GM20431 (cell line): Measurements from ENCODE around the gene LRTM2.

Experiments
- in situ Hi-C: fragments of 300-500 bp; cut with MseI, MboI; formaldehyde crosslinking; loops from one replicate; pipeline ENCODE4 v1.15.0; 2020; ENCODE audit warnings: low sequenced_read_pairs; ENCODE audit not compliant: unreplicated experiment

The LRTM2 gene

GRCh38 chr12:1797011-1797901, 23.1 kb upstream of the LRTM2 start:
- in situ Hi-C loops, result loop anchor here (5.0 kb wide), 1 partner anchor 140 kb away; no protein-coding TSS in a partner anchor

GRCh38 chr12:1797991-1798640, 22.2 kb upstream of the LRTM2 start:
- in situ Hi-C loops, result loop anchor here (5.0 kb wide), 1 partner anchor 139 kb away; no protein-coding TSS in a partner anchor

- in situ Hi-C loops, result loop anchor here (5.0 kb wide), 1 partner anchor 139 kb away; no protein-coding TSS in a partner anchor
These were observed 21.7 kb upstream of the LRTM2 start for GRCh38 chr12:1798641-1799020.

- in situ Hi-C loops, result loop anchor here (5.0 kb wide), 1 partner anchor 138 kb away; no protein-coding TSS in a partner anchor
These were observed 21.1 kb upstream of the LRTM2 start for GRCh38 chr12:1799051-1799881.

DNA sequence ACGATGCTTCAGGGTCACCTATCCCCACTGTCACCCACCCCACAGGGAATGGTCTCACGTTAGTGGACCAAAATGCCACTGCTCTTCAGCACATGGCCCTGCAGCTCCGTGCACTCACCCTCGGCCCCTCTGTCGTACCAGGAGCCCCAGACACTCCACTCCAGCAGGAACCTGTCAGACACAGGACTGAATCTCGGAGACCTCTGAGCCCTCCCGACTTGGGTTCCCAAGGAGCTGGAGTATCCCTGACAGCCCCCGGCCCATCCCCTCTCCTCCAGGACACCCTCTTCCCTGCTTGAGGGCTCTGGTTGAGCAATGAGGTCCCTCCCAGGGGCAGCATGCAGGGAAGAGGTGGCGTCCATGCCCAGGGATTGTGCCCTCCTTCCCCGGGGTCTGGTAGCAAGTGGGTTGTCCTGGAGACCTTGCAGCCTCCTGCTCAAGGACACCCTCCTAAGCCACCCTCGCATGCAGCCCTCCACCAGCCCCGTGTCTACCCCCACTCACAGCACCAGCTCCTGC, 20.4 kb upstream of the LRTM2 start:
- in situ Hi-C loops, result loop anchor here (5.0 kb wide), 1 partner anchor 137 kb away; no protein-coding TSS in a partner anchor

DNA sequence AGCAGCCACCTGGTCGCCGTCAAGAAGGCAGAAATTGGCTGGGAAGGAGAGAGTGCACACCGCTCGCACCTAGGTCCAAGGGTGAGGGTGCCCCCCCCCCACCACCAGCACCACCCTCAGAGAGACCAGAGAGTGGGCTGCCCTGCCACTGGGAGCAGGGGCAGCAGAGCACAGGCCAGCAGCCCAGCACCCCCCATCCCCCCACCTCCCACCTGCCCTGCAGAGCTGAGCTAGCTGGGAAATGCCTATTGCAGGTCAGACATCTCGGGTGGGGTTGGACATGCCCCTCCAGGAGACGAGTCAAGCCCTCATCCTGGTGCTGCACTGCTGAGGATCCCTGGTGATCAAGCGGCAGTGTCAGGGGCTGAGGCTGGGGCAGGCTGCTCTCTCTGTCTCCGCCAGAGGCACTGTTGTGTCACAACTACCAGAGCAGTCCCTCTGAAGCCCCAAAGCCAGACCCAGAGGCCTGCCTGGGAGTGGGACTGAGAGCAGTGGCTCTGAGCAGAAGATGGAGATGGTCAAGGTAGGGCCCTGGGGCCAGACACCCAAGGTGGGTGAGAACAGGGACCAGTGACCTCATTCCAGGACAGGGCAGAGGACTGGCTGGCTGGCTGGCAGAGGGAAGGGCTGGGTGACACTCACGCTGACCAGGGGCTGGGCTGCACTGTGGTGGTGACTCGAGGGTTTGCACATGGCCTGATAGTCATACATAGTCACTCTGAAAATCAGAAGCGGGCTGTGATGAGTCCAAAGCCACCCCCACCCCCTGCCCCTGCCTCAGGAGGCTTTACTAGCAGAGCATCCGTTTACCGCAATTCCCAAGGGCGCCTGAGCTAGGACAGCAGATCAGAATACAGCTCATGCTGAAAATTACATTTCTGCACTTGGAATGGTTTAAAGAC, 19.7 kb upstream of the LRTM2 start:
- in situ Hi-C loops, result no loop called here

DNA sequence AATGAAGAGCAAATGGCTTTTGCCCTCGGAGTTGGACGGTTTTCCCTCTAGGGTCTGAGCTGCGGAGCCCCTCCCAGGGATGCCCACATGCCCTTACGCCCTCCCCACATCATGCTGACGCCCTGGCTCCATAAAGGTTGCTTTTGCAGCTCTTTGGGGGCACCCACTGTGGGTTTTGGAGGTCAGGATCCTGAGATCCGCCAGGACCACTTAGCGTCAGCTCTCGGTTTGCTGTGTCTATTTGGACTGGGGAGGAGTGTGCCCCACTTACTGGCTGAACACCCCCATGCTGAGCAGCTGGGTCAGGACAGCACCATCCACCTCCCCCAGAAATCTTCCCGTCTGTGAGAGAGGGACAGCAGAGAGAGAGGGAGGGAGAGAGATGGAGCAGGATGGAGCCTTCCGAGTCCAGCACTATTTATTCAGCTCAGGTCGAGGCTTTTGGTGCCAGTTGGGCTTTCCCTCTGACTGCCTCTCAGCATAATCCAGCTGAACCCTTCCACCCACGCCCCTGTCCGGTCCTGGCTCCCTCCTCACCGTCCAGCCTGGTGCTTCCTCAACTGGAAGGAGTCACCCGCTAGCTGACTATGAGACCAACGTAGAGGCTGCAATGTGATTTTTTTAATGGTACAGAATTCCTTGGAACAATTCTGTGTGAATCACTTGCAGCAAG, 18.9 kb upstream of the LRTM2 start:
- in situ Hi-C loops, result no loop called here

DNA sequence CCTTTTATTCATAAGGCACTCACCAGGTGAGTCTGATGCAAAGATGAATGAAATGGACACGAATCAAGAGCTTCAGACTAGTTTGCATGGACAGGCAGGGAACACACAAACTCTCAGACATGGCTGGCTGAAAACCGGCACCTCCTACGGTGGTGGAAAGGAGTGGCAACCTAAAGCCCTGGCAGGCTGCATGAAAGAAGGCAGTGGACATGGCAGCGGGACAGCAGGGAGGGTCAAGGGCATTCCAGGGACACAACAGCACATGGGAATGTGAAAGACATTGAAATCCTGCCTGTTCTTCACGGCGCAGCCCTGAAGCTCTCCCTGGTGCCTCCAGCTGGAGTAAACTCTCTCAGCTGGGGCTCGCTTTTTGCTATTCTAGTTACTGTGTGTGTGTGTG, 16.6 kb upstream of the LRTM2 start:
- in situ Hi-C loops, result no loop called here

- in situ Hi-C loops, result no loop called here
These were observed 15.6 kb upstream of the LRTM2 start for GRCh38 chr12:1804545-1805332.

DNA sequence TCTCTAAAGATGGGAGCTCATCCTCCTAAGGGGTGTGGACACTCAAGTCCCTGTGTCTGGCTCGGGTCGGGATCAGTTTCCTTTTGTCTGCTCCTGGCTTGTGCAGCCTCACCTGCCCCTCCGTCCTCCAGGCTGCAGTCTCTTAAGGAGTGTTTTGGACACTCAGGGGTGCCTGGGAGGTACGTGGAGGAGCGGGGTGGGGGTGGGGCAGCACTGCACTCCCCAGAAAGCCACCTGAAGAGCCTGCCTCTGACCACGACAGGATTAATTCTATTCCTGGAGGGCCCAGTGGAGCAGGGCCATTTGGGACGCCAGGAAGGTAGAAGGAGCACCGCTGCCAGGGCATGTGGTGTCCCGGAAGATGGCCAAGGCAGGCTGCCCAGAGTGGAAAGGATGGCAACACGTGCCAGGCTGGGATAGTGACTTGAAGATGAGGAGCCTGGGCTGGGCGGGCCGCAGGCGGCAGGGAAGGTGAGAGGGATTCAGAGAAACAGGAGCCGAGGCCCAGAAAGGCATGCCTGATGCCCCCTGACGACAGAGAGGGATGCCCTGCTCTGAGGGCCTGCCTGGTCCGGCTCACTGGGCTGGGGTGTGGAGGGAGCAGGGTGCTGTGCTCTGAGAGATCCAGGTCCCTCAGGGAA, 14.8 kb upstream of the LRTM2 start:
- in situ Hi-C loops, result no loop called here

- in situ Hi-C loops, result no loop called here
These were observed 13.9 kb upstream of the LRTM2 start for GRCh38 chr12:1806301-1807086.

DNA sequence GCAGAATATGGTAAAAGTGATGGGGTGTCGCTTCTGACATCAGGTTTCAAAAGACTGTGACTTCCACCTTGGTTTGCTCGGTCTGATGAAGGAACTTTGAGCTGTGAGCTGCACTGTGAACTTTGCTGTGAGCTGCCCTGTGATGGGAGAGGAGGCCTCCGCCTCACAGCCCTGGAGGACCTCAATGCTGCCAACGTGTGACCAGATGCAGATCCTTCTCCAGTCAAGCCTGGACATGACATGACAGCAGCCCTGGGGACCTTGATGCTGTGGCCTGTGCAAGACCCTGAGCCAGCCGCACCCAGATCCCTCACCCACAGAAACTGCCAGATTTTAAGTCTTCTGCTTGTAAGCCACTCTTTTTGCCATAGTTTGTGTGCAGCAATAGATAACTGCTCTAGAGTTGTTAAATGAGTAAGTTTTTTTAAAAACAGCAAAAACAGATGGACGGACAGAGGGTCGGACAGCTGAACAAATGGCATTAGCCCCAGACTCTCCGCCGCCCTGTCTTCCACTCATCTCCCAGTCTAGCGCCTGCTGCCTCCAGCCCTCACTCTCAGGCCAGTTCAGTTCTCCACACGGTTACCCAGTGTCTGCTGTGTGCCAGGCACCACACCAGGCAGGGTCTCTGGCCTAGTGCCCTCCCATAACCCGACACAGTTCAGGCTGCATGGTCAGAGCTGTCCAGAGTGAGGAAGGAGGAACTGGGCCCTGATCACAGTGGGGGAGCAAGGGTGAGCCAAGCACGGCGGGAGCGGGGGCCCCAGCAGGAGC, 13.1 kb upstream of the LRTM2 start:
- in situ Hi-C loops, result no loop called here

- in situ Hi-C loops, result no loop called here
These were observed 12.1 kb upstream of the LRTM2 start for GRCh38 chr12:1808036-1808797.

DNA sequence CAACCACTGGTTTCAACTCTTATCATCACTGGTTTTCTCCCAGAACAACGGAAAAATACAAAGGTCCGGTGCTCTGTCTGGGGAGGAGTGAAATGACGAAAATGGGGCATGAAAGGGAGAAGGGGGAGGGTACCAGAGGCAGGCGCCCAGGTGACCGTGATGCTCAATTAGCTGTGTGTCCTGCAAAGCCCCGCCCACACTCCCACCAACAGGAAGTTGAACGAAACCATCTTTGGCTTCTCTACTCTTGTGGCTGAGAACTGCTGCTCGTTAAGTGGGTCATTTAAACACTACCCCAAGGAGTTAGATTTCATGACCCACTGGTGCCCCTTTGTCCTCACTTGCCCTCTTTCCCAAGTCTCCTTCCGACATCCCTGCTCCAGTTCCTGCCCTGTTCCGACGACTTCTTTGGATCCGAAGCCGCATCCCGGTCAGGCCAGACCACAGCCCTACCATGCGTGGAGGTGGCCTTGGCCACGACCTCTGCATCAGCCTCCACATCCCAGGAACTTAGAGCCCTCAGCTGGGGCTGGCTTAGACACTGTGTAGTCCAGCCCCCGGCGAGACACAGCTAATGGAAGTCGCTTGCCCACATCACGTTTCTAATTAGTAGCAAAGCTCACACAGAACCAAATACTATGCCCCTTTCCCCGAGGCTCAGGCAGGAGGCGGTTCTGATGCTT, 11.4 kb upstream of the LRTM2 start:
- in situ Hi-C loops, result no loop called here
